Stomach (tissue), 9 donors: Measurements from ENCODE around the gene WNT5B. TPM values are rescaled to one million over a fixed set of nuclear protein-coding genes. Genes with fewer than 3 reads are reported as not detected.
A peak's percentile ranks its signal among the peaks of the same experiment; 100 is the strongest.

Experiments
- DNase-seq, 2 donors: peaks; one replicate each; pipeline versions ENCODE4 v3.0.0 to v3.0.0-alpha.2; 2013 to 2019
- H3K27ac ChIP-seq, 5 donors: fragments of 200-600 bp in 4 of 5; sonication (generic) in 4 of 5; one replicate each; pipeline ENCODE4 v1.5.1; 2013 to 2019; ENCODE audit warnings: mild to moderate bottlenecking in 1 of 5, moderate library complexity in 1 of 5
- H3K27me3 ChIP-seq, 3 donors: fragments of 200-600 bp; sonication (generic); one replicate each; pipeline ENCODE4 v1.5.1; 2017 to 2019; ENCODE audit warnings: mixed run types in 1 of 3
- H3K36me3 ChIP-seq, 4 donors: fragments of 200-600 bp; sonication (generic); 1 replicate in 3 of 4; 2 replicates in 1 of 4; pipeline ENCODE4 v1.5.1; 2016 to 2019
- H3K4me1 ChIP-seq, 4 donors: fragments of 200-600 bp; sonication (generic); one replicate each; pipeline ENCODE4 v1.5.1; 2016 to 2019
- H3K4me3 ChIP-seq, 4 donors: fragments of 200-600 bp; sonication (generic) in 3 of 4; one replicate each; pipeline ENCODE4 v1.5.1; 2016 to 2019; ENCODE audit warnings: mild to moderate bottlenecking in 1 of 4
- H3K9me3 ChIP-seq, 4 donors: fragments of 200-600 bp; sonication (generic); one replicate each; pipeline ENCODE4 v1.5.1; 2016 to 2019
- EP300 ChIP-seq: sonication (generic); formaldehyde crosslinking; IDR thresholded peaks from one replicate; pipeline ENCODE4 v1.6.1; 2017; ENCODE audit warnings: antibody characterized with exemption
- POLR2A ChIP-seq, 4 donors: fragments of 450-650 bp; IDR thresholded peaks; one replicate each; pipeline ENCODE4 v1.6.1; 2016; ENCODE audit warnings: antibody characterized with exemption in 4 of 4, control low read depth in 2 of 4, mild to moderate bottlenecking in 1 of 4, moderate library complexity in 1 of 4
- POLR2AphosphoS5 ChIP-seq, 3 donors: sonication (generic); formaldehyde crosslinking; IDR thresholded peaks; one replicate each; pipeline ENCODE4 v1.6.1; 2016; ENCODE audit warnings: antibody characterized with exemption in 3 of 3
- WGBS, 5 donors: extraction: QIAGEN DNeasy Blood & Tissue Kit in 3 of 5; methylation state at CpG; one replicate each; pipeline versions ENCODE4 v1.1.5 to v1.1.7; 2013 to 2018; 5-methylcytosine and 5-hydroxymethylcytosine counted together
- intact Hi-C: fragments of 100-400 bp; cut with DNase I; formaldehyde crosslinking; loops from one replicate; pipeline ENCODE4 v1.15.1; 2023; ENCODE audit warnings: low total_unique reads
- polyA plus RNA-seq, 3 donors: library from polyadenylated mRNA; stranded (reverse); fragments of 200-250 nt; gene quantifications; one replicate each; pipeline ENCODE4 v1.2.3, GENCODE V29; 2013
- total RNA-seq, 5 donors: library from RNA; depleted of rRNA; stranded (reverse); fragments of >200 nt; gene quantifications; one replicate each; pipeline versions ENCODE4 v1.1.0 to v1.2.3, GENCODE V29; 2014 to 2016
- TF ChIP-seq, protein P1 (sequence below), 7 experiments: fragments of 450-650 bp in 4 of 7; fragments of 200-600 bp in 3 of 7; sonication (generic) in 3 of 7; IDR thresholded peaks; one replicate each; pipeline ENCODE4 v1.5.1; 2016 to 2019; ENCODE audit warnings: antibody characterized with exemption in 7 of 7, control low read depth in 2 of 7, mild to moderate bottlenecking in 1 of 7
- donor health status: healthy with polysubstance abuse.
- donor health status: Bipolar disorder and iron deficiency.
- donor health status: healthy.

The WNT5B gene
- total and polyA plus RNA-seq, 8 donors = 0.45 to 22.3 (median 7.4) TPM

- Histone ChIP-seq H3K4me1 (peaks cover 17 to 61% (median 43%) of the 10 kb centered on the region in 4 donors), H3K36me3 (no peaks in the 10 kb centered on the region), H3K27ac (peak overlapping the region; percentile 71 to 88 (median 74)), H3K9me3 (no peaks in the 10 kb centered on the region), H3K4me3 (no peak overlapping the region), H3K27me3 (no peaks in the 10 kb centered on the region)
- 3 to 15% (median 6%) methylated on average over 2 of the region's 2 CpGs for WGBS, 5 donors
- intact Hi-C loops = no loop called here
- DNase-seq = peak in 1 of 2 donors; percentile 77
- TF ChIP-seq, protein P1, sequence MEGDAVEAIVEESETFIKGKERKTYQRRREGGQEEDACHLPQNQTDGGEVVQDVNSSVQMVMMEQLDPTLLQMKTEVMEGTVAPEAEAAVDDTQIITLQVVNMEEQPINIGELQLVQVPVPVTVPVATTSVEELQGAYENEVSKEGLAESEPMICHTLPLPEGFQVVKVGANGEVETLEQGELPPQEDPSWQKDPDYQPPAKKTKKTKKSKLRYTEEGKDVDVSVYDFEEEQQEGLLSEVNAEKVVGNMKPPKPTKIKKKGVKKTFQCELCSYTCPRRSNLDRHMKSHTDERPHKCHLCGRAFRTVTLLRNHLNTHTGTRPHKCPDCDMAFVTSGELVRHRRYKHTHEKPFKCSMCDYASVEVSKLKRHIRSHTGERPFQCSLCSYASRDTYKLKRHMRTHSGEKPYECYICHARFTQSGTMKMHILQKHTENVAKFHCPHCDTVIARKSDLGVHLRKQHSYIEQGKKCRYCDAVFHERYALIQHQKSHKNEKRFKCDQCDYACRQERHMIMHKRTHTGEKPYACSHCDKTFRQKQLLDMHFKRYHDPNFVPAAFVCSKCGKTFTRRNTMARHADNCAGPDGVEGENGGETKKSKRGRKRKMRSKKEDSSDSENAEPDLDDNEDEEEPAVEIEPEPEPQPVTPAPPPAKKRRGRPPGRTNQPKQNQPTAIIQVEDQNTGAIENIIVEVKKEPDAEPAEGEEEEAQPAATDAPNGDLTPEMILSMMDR (IDR thresholded peaks at IDR 0.05) = no peak
- TF ChIP-seq POLR2AphosphoS5 (IDR thresholded peaks at IDR 0.05) (peak in 1 of 3 donors; percentile 36), EP300 (no peak), POLR2A (IDR thresholded peaks at IDR 0.05) (no peak)
Observed at GRCh38 chr12:1666685-1667162, 37.7 kb downstream of the WNT5B start.

DNA sequence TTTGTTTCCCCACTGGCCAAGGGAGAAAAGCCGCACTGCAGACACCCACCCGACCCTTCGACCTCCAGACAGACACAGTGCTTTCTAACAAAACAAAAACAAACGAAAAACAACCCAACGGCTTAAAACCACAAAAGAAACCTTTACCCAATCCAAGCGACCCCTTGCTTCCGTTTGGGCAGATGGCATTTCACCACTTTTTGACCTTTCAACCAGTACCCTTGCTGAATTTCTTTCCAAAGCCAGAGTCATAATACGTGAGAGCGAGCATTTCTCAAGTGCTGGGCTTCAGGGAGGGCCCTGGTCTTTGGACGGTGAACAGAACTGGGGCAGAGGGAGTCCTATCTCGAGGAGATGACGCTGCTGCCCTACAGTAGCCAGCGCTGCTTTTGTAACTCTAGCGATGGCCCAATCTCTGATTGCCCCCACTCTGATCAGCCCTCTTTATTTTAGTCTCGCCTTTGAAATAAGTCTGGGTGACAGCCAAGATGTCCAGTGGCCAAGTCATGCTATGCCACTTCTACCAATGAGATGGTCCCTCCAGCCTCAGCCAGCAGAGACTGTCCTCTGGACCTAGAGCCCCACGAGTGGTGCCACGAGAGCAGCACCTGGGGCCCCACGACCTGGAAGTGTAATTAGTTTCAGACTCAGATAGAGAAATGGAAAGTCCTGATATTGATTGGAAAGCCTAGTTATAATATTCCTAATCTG, 40.0 kb downstream of the WNT5B start:
- Histone ChIP-seq H3K27ac (peak overlapping the region; percentile 72 to 82 (median 77)), H3K27me3 (no peaks in the 10 kb centered on the region), H3K4me1 (peaks cover 17 to 51% (median 35%) of the 10 kb centered on the region in 4 donors), H3K36me3 (no peaks in the 10 kb centered on the region), H3K9me3 (no peaks in the 10 kb centered on the region), H3K4me3 (no peak overlapping the region)
- TF ChIP-seq, protein P1 (IDR thresholded peaks at IDR 0.05) = no peak
- TF ChIP-seq POLR2AphosphoS5 (IDR thresholded peaks at IDR 0.05) (no peak), EP300 (no peak), POLR2A (IDR thresholded peaks at IDR 0.05) (no peak)
- 37 to 53% (median 48%) methylated on average over 18 of the region's 18 CpGs for WGBS, 5 donors
- intact Hi-C loops = no loop called here
- peak in 1 of 2 donors; percentile 67 for DNase-seq

DNA sequence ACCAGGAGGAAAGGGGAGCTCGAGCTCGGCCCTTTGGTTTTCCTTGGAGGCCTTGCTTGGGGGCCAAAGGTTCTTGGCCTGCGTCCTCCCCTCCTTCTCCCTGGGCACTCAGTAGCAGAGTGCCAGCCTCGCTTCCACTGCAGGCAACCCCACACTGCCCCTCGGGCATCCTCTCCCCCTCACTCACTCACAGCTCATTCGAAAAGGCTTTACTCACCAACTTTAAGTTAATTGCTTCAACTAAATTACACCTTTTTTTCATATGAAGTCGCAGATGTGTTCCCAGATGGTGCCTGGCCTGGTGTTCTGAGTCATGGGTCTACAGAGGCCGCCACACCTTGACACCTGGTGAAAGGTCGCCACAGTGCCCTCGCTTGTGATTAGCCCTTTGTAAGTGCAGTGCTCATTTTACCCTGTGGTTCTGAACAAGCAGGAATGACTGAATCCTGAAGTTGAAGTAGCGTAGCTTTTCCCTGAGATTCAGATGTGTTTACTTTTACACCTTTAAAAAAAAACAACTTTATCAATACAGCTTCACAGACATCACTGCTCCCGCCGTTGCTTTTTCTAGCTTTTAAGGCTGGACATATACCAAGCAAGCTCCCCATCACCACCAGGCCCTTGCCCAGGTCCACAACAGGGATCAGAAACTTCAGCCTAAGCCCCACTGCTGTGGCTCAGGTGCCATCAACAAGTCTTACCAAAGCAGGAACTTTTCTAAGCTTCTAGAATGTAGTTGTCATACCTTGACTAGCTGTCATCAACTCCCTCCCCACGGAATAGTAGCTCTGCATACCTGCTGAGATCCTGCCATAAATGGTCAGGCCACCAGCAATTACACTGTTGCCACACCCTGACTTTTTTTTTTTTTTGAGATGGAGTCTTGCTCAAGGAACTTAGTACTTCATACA, 41.6 kb downstream of the WNT5B start:
- Histone ChIP-seq H3K27ac (peak overlapping the region; percentile 72 to 86 (median 77)), H3K9me3 (no peaks in the 10 kb centered on the region), H3K36me3 (no peaks in the 10 kb centered on the region), H3K4me3 (no peak overlapping the region), H3K4me1 (peaks cover 17 to 43% (median 31%) of the 10 kb centered on the region in 4 donors), H3K27me3 (no peaks in the 10 kb centered on the region)
- no peak for TF ChIP-seq POLR2AphosphoS5 (IDR thresholded peaks at IDR 0.05)
- no peak for TF ChIP-seq EP300
- no peak for TF ChIP-seq POLR2A (IDR thresholded peaks at IDR 0.05)
- TF ChIP-seq, protein P1 (IDR thresholded peaks at IDR 0.05) = no peak
- WGBS, 5 donors = 40 to 57% (median 52%) methylated on average over 13 to 14 of the region's 14 CpGs
- peak; percentile 72 to 82 for DNase-seq
- intact Hi-C loops = no loop called here

GRCh38 chr12:1676043-1676442, 47.0 kb downstream of the WNT5B start:
- TF ChIP-seq POLR2AphosphoS5 (IDR thresholded peaks at IDR 0.05) (no peak), POLR2A (IDR thresholded peaks at IDR 0.05) (no peak), EP300 (no peak)
- TF ChIP-seq, protein P1 (IDR thresholded peaks at IDR 0.05) = no peak

More at GRCh38 chr12:1676043-1676442, 47.0 kb downstream of the WNT5B start:
- DNase-seq = no peak
- intact Hi-C loops = no loop called here
- WGBS, 5 donors = 93 to 97% (median 95%) methylated on average over 3 of the region's 3 CpGs
- Histone ChIP-seq H3K36me3 (no peaks in the 10 kb centered on the region), H3K27ac (no peak overlapping the region), H3K4me3 (no peak overlapping the region), H3K27me3 (no peaks in the 10 kb centered on the region), H3K4me1 (peaks cover 0 to 3% (median 0%) of the 10 kb centered on the region in 4 donors), H3K9me3 (no peaks in the 10 kb centered on the region)
